ENCODE data around the gene NFKBIL1.

DNA sequence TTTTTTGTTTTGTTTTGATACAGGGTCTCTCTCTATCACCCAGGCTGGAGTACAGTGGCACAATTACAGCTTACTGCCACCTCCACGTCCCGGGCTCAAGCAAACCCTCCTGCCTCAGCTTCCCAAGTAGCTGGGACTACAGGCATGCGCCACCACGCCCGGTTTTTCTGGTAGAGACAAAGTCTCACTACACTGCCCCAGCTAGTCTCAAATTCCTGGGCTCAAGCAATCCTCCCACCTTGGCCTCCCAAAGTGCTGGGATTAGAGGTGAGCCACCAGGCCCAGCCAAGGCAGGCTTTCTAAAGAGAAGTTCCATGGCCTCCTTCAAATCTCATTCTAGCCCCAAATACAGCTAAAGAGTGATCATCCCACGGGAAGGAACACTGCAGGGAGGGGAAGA, 13.4 kb upstream of the NFKBIL1 start:
- no peak for TF ChIP-seq RFX5 (IDR thresholded peaks at IDR 0.05; ENCODE audit: low read length)
- TF ChIP-seq, protein P1, sequence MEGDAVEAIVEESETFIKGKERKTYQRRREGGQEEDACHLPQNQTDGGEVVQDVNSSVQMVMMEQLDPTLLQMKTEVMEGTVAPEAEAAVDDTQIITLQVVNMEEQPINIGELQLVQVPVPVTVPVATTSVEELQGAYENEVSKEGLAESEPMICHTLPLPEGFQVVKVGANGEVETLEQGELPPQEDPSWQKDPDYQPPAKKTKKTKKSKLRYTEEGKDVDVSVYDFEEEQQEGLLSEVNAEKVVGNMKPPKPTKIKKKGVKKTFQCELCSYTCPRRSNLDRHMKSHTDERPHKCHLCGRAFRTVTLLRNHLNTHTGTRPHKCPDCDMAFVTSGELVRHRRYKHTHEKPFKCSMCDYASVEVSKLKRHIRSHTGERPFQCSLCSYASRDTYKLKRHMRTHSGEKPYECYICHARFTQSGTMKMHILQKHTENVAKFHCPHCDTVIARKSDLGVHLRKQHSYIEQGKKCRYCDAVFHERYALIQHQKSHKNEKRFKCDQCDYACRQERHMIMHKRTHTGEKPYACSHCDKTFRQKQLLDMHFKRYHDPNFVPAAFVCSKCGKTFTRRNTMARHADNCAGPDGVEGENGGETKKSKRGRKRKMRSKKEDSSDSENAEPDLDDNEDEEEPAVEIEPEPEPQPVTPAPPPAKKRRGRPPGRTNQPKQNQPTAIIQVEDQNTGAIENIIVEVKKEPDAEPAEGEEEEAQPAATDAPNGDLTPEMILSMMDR (IDR thresholded peaks at IDR 0.05): no peak
- no peak for TF ChIP-seq FOXM1 (IDR thresholded peaks at IDR 0.05; ENCODE audit: low read depth)
- no peak for TF ChIP-seq GABPA (IDR thresholded peaks at IDR 0.05; ENCODE audit: low read depth)
- TF ChIP-seq, protein P2, sequence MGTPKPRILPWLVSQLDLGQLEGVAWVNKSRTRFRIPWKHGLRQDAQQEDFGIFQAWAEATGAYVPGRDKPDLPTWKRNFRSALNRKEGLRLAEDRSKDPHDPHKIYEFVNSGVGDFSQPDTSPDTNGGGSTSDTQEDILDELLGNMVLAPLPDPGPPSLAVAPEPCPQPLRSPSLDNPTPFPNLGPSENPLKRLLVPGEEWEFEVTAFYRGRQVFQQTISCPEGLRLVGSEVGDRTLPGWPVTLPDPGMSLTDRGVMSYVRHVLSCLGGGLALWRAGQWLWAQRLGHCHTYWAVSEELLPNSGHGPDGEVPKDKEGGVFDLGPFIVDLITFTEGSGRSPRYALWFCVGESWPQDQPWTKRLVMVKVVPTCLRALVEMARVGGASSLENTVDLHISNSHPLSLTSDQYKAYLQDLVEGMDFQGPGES (IDR thresholded peaks at IDR 0.05; ENCODE audit: low read depth, low read length): no peak
- TF ChIP-seq RXRA (IDR thresholded peaks at IDR 0.05; ENCODE audit: borderline replicate concordance, low read depth): no peak
- no peak for TF ChIP-seq YY1 (IDR thresholded peaks at IDR 0.05; ENCODE audit: low read depth)
- TF ChIP-seq, protein P3, sequence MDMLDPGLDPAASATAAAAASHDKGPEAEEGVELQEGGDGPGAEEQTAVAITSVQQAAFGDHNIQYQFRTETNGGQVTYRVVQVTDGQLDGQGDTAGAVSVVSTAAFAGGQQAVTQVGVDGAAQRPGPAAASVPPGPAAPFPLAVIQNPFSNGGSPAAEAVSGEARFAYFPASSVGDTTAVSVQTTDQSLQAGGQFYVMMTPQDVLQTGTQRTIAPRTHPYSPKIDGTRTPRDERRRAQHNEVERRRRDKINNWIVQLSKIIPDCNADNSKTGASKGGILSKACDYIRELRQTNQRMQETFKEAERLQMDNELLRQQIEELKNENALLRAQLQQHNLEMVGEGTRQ (IDR thresholded peaks at IDR 0.05; ENCODE audit: borderline replicate concordance, low read depth, low read length): no peak
- TF ChIP-seq, protein P4, sequence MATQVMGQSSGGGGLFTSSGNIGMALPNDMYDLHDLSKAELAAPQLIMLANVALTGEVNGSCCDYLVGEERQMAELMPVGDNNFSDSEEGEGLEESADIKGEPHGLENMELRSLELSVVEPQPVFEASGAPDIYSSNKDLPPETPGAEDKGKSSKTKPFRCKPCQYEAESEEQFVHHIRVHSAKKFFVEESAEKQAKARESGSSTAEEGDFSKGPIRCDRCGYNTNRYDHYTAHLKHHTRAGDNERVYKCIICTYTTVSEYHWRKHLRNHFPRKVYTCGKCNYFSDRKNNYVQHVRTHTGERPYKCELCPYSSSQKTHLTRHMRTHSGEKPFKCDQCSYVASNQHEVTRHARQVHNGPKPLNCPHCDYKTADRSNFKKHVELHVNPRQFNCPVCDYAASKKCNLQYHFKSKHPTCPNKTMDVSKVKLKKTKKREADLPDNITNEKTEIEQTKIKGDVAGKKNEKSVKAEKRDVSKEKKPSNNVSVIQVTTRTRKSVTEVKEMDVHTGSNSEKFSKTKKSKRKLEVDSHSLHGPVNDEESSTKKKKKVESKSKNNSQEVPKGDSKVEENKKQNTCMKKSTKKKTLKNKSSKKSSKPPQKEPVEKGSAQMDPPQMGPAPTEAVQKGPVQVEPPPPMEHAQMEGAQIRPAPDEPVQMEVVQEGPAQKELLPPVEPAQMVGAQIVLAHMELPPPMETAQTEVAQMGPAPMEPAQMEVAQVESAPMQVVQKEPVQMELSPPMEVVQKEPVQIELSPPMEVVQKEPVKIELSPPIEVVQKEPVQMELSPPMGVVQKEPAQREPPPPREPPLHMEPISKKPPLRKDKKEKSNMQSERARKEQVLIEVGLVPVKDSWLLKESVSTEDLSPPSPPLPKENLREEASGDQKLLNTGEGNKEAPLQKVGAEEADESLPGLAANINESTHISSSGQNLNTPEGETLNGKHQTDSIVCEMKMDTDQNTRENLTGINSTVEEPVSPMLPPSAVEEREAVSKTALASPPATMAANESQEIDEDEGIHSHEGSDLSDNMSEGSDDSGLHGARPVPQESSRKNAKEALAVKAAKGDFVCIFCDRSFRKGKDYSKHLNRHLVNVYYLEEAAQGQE (IDR thresholded peaks at IDR 0.05; ENCODE audit: low read depth, low read length): no peak
- no peak for TF ChIP-seq RAD21 (IDR thresholded peaks at IDR 0.05; ENCODE audit: low read length)
- TF ChIP-seq, protein P5, sequence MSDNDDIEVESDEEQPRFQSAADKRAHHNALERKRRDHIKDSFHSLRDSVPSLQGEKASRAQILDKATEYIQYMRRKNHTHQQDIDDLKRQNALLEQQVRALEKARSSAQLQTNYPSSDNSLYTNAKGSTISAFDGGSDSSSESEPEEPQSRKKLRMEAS (IDR thresholded peaks at IDR 0.05; ENCODE audit: low read depth): no peak
- no peak for TF ChIP-seq EP300 (IDR thresholded peaks at IDR 0.05; ENCODE audit: borderline replicate concordance in 1 of 2, low read depth in 1 of 2, low read length in 1 of 2)
- TF ChIP-seq NRF1 (IDR thresholded peaks at IDR 0.05; ENCODE audit: low read depth, low read length): no peak
